ENCODE measurements around the gene ACO1.

DNA sequence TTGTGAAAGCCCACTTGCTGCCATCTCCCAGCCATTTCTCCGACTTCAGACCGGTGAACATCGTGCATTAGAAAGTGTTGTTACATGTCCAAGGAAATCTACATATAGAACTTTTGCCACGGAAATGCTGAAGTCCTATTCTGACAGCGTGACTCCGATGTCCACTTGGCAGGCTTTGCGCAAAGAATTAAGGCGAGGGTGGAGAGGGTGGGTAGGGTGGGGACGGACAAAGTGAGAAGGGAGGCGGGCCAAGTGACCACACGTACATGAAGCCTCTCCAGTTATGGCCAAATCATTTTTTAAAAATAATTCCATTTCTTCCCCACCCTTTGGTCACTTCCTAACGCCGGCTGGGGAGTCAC is 460 bp upstream of the ACO1 start:
- TF ChIP-seq, protein P1, sequence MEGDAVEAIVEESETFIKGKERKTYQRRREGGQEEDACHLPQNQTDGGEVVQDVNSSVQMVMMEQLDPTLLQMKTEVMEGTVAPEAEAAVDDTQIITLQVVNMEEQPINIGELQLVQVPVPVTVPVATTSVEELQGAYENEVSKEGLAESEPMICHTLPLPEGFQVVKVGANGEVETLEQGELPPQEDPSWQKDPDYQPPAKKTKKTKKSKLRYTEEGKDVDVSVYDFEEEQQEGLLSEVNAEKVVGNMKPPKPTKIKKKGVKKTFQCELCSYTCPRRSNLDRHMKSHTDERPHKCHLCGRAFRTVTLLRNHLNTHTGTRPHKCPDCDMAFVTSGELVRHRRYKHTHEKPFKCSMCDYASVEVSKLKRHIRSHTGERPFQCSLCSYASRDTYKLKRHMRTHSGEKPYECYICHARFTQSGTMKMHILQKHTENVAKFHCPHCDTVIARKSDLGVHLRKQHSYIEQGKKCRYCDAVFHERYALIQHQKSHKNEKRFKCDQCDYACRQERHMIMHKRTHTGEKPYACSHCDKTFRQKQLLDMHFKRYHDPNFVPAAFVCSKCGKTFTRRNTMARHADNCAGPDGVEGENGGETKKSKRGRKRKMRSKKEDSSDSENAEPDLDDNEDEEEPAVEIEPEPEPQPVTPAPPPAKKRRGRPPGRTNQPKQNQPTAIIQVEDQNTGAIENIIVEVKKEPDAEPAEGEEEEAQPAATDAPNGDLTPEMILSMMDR (conservative IDR thresholded peaks at IDR 0.05; ENCODE audit: low read length), result no peak
- no peak for TF ChIP-seq EZH2phosphoT487 (IDR thresholded peaks at IDR 0.05; ENCODE audit: borderline replicate concordance)

All from Loucy (cell line).